ENCODE measurements around the gene CACHD1. TPM values are rescaled to one million over a fixed set of nuclear protein-coding genes. Genes with fewer than 3 reads are reported as not detected.
"Not testable (repeated sequence)": the region's sequence is repeated elsewhere in the genome, so short reads cannot be mapped to it uniquely, and the experiment has no call there.

Gene CACHD1
- total RNA-seq, 1 donor, result 3.8 TPM

- DNase-seq (ENCODE audit: low read depth in 2 of 3, low spot score in 2 of 3), result no peak
These were observed 109.8 kb downstream of the CACHD1 start for GRCh38 chr1:64579767-64580166.

GRCh38 chr1:64581135-64581842 lies 111.4 kb downstream of the CACHD1 start:
- no peak for DNase-seq (ENCODE audit: low read depth in 2 of 3, low spot score in 2 of 3)

GRCh38 chr1:64581843-64582185 lies 111.9 kb downstream of the CACHD1 start:
- DNase-seq (ENCODE audit: low read depth in 2 of 3, low spot score in 2 of 3), result no peak

- DNase-seq (ENCODE audit: low read depth in 2 of 3, low spot score in 2 of 3), result no peak
These were observed 114.5 kb downstream of the CACHD1 start for GRCh38 chr1:64584479-64584878.

- DNase-seq (ENCODE audit: low read depth in 2 of 3, low spot score in 2 of 3), result no peak
These were observed 118.9 kb downstream of the CACHD1 start for GRCh38 chr1:64588876-64589275.

- DNase-seq (ENCODE audit: low read depth in 2 of 3, low spot score in 2 of 3), result no peak
These were observed 120.4 kb downstream of the CACHD1 start for GRCh38 chr1:64590316-64590715.

- no peak for DNase-seq (ENCODE audit: low read depth in 2 of 3, low spot score in 2 of 3)
These were observed 124.5 kb downstream of the CACHD1 start for GRCh38 chr1:64594446-64594845.

GRCh38 chr1:64595871-64596515 lies 126.1 kb downstream of the CACHD1 start:
- DNase-seq (ENCODE audit: low read depth in 2 of 3, low spot score in 2 of 3), result no peak

- DNase-seq (ENCODE audit: low read depth in 2 of 3, low spot score in 2 of 3), result no peak
These were observed 127.2 kb downstream of the CACHD1 start for GRCh38 chr1:64597113-64597512.

- DNase-seq (ENCODE audit: low read depth in 2 of 3, low spot score in 2 of 3), result no peak
These were observed 128.2 kb downstream of the CACHD1 start for GRCh38 chr1:64598100-64598571.

GRCh38 chr1:64599242-64599641 lies 129.3 kb downstream of the CACHD1 start:
- DNase-seq (ENCODE audit: low read depth in 2 of 3, low spot score in 2 of 3), result no peak

- no peak for DNase-seq (ENCODE audit: low read depth in 2 of 3, low spot score in 2 of 3)
These were observed 131.3 kb downstream of the CACHD1 start for GRCh38 chr1:64601207-64601606.

GRCh38 chr1:64608005-64608650 lies 138.2 kb downstream of the CACHD1 start:
- no peak for DNase-seq (ENCODE audit: low read depth in 2 of 3, low spot score in 2 of 3)

GRCh38 chr1:64608651-64609048 lies 138.7 kb downstream of the CACHD1 start:
- no peak for DNase-seq (ENCODE audit: low read depth in 2 of 3, low spot score in 2 of 3)

- DNase-seq (ENCODE audit: low read depth in 2 of 3, low spot score in 2 of 3), result not testable (repeated sequence)
These were observed 141.0 kb downstream of the CACHD1 start for GRCh38 chr1:64610950-64611349.

- DNase-seq (ENCODE audit: low read depth in 2 of 3, low spot score in 2 of 3), result no peak
These were observed 146.1 kb downstream of the CACHD1 start for GRCh38 chr1:64616039-64616438.

GRCh38 chr1:64623750-64624191 lies 153.8 kb downstream of the CACHD1 start:
- DNase-seq (ENCODE audit: low read depth in 2 of 3, low spot score in 2 of 3), result peak in 2 of 3 donors; percentile 14 to 39

- DNase-seq (ENCODE audit: low read depth in 2 of 3, low spot score in 2 of 3), result peak in 1 of 3 donors; percentile 44
These were observed 154.3 kb downstream of the CACHD1 start for GRCh38 chr1:64624218-64624713.

- no peak for DNase-seq (ENCODE audit: low read depth in 2 of 3, low spot score in 2 of 3)
These were observed 154.9 kb downstream of the CACHD1 start for GRCh38 chr1:64624808-64625207.

- peak in 1 of 3 donors; percentile 45 for DNase-seq (ENCODE audit: low read depth in 2 of 3, low spot score in 2 of 3)
These were observed 160.7 kb downstream of the CACHD1 start for GRCh38 chr1:64630611-64631010.

GRCh38 chr1:64631346-64632034 lies 161.6 kb downstream of the CACHD1 start:
- DNase-seq (ENCODE audit: low read depth in 2 of 3, low spot score in 2 of 3), result no peak

Measured in hematopoietic multipotent progenitor cell (in vitro differentiated cells).